ENCODE measurements around the gene ZMYND10.

ZMYND10 gene

DNA sequence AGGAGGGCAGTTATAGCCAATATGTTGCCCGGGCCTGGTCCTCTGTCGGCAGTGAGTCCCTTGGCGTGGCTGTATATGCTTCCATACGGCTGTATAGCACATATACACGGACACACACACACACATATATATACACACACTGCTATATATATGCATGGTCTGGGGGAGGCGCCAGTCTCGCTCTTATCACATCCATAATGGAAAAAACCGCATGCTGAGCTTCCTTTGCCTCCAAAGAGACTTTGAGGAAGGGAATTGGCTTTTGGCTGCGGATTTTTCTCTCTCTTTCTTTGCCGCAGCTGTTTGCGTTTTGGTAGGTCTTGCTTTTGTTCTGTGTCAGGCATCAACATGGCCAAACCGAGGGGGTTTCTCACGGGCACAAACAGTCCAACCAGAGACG, 25.1 kb upstream of the ZMYND10 start:
- TF ChIP-seq, protein P1, sequence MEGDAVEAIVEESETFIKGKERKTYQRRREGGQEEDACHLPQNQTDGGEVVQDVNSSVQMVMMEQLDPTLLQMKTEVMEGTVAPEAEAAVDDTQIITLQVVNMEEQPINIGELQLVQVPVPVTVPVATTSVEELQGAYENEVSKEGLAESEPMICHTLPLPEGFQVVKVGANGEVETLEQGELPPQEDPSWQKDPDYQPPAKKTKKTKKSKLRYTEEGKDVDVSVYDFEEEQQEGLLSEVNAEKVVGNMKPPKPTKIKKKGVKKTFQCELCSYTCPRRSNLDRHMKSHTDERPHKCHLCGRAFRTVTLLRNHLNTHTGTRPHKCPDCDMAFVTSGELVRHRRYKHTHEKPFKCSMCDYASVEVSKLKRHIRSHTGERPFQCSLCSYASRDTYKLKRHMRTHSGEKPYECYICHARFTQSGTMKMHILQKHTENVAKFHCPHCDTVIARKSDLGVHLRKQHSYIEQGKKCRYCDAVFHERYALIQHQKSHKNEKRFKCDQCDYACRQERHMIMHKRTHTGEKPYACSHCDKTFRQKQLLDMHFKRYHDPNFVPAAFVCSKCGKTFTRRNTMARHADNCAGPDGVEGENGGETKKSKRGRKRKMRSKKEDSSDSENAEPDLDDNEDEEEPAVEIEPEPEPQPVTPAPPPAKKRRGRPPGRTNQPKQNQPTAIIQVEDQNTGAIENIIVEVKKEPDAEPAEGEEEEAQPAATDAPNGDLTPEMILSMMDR (IDR thresholded peaks at IDR 0.05; ENCODE audit: insufficient read depth, missing control alignments) = peak; percentile 36
- FAIRE-seq (no peak), DNase-seq (ENCODE audit: insufficient read length, low spot score) (no peak)

DNA sequence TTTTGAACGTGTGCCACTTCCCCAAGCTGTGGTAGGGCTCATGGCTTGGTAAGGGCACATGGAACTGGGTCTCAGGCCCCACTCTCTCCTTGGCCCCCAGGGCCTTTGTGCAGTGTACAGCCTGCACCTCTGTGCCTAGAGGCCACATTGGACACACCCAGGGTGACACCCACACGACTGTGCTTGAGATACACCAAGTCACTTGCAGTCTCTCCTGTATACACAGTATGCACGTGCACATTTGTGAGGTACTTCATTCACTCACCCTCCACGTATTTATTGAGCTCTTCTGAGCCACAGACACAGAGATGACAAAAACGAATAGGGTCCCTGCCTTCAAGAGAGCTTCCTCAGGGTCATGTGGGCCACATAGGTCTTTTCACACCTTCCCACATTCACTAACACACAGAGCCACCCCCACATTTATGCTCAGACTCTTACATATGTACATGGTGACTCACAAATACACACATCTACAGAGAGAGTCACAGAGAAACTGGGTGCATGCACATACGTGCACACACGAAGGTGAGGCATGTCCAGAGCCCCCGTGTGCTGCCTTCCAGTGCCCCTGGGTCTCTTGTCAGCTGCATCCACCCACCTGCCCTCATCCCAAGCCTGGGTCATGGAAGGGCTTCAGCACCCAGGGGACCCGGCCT, 23.6 kb upstream of the ZMYND10 start:
- TF ChIP-seq, protein P1 (IDR thresholded peaks at IDR 0.05; ENCODE audit: insufficient read depth, missing control alignments) = no peak
- no peak for DNase-seq (ENCODE audit: insufficient read length, low spot score)
- no peak for FAIRE-seq

DNA sequence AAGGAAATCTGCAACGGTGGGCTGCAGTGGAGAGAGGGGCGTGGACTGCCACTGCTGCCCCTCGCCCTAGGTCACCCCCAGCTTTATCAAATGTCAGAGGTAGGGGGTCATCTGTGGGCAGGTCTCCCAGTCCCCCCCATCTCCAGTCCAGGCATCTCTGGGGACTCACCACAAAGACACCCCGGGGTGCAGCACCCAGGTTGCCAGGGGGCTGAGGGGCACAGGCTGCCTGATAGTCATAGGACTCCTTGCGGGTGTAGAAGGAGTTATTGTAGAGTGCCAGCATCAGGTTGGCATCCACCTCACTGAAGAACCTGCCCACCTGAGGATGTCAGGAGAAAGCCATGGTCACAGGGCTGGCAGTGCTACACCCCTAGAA, 20.3 kb upstream of the ZMYND10 start:
- FAIRE-seq (no peak), DNase-seq (ENCODE audit: insufficient read length, low spot score) (no peak)
- TF ChIP-seq, protein P1 (IDR thresholded peaks at IDR 0.05; ENCODE audit: insufficient read depth, missing control alignments) = no peak

DNA sequence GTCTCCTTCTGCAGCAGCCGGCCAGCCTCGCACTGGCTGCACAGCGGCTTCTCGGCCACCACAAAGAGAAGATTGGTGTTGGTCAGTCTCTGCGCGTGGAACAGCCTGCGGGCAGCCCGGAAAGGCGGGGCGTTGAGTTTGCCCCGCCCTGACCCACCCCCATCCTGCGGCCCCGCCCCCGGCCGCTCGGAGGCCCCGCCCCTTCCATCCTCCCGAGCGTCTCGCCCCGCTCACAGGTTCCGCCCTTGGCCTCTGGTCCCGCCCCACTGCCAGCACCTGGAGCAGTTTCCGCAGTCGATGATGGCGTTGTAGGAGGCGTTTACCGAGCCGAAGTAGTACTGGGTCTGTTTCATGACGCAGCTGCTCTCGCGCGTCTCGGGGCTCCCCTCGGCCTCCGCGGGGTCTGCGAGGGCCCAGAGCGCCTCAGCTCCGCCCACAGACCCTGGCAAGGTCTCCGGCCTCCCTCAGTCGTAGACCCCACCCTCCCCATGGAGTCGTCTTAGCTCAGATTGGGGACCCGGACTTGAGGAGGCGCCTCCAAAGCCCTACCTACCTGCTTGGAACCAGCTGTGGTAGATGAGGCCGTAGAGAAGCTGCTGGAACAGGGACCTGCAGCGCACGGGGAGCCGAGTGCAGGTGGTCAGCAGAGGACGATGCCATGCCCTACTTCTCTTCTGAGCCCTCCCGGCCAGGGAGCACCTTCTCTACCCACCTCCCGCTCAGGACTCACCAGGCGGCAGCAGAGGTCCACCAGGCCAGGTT, 19.7 kb upstream of the ZMYND10 start:
- TF ChIP-seq, protein P1 (IDR thresholded peaks at IDR 0.05; ENCODE audit: insufficient read depth, missing control alignments) = no peak
- DNase-seq (ENCODE audit: insufficient read length, low spot score) (no peak), FAIRE-seq (no peak)

DNA sequence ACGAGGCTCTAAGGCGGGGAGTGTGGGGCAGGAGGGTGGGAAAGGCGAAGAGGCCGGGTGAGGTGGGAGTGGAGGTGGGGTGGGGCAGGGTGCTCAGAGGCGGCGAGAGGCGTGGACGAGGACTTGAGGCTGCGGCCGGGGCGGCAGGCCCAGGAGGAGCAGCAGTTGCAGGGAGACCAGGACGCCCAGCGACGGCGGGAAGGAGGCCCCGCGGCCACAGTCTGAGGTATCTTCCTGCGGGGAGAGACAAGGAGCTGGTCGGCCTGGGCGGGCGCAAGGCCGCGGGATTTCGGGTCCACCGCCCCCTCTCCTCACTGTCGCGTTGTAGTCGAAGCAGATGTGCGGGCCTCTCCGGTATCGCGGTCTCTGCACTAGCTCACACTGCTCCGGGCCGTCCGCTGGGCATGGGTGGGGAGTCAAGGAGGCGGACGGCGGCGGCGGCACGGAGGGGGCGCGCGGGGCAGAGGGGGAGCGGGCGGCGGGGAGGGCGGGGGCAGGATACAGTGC, 19.1 kb upstream of the ZMYND10 start:
- DNase-seq (ENCODE audit: insufficient read length, low spot score) = no peak
- FAIRE-seq = no peak

DNA sequence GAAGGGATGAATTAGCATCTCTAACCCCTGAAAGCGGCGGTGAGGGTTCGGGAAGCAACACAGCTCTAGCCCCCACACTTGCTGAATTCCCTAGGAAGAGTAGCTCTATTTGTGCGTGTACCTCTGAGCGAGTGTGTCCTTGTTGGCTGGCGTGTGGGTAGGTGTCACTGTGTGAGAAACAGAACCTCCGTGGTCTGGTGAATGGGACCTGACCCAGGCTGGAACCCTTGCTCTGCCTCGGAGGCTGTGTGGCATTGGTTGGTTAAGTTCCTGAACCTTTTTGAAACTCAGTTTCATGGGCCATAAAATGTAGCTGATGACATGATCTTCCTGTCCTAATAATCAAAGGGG, 14.2 kb upstream of the ZMYND10 start:
- DNase-seq (ENCODE audit: insufficient read length, low spot score) (no peak), FAIRE-seq (no peak)

More for the DNA sequence above, 19.1 kb upstream of the ZMYND10 start:
- TF ChIP-seq, protein P1 (IDR thresholded peaks at IDR 0.05; ENCODE audit: insufficient read depth, missing control alignments) = no peak

More for the DNA sequence above, 14.2 kb upstream of the ZMYND10 start:
- TF ChIP-seq, protein P1 (IDR thresholded peaks at IDR 0.05; ENCODE audit: insufficient read depth, missing control alignments) = no peak

Data from D721Med (cell line).